ENCODE measurements around the gene ABHD12. TPM values are rescaled to one million over a fixed set of nuclear protein-coding genes. Genes with fewer than 3 reads are reported as not detected.

ABHD12 gene
- total and polyA plus RNA-seq, 2 donors (not counting 1 experiment from before 2014, with no cell fraction given), result 79.1 to 84.6 TPM

- no peaks in the 10 kb centered on the region for H4K20me1 ChIP-seq (ENCODE audit: control insufficient read depth, extremely low read depth, insufficient read depth, low read length)
- no peak for DNase-seq (ENCODE audit: low read depth in 2 of 2)
Observed at GRCh38 chr20:25316506-25317190, 74.0 kb downstream of the ABHD12 start.

GRCh38 chr20:25315418-25316210, 75.0 kb downstream of the ABHD12 start:
- Histone ChIP-seq H3K36me3 (ENCODE audit: control insufficient read depth, insufficient read depth, low read length) (peaks cover 2% of the 10 kb centered on the region), H2AFZ (ENCODE audit: low read length) (no peak overlapping the region), H3K27ac (ENCODE audit: insufficient read depth, low read length) (no peak overlapping the region), H3K9me3 (ENCODE audit: control insufficient read depth, insufficient read depth, low read depth, low read length) (no peaks in the 10 kb centered on the region), H3K4me3 (replicated peaks in 1 of 4; ENCODE audit: control extremely low read depth in 1 of 4, insufficient read depth in 1 of 4, low read depth in 3 of 4, low read length in 4 of 4) (no peak overlapping the region), H3K4me2 (ENCODE audit: extremely low read depth, insufficient read depth, low read length) (no peak overlapping the region), H4K20me1 (ENCODE audit: control insufficient read depth, extremely low read depth, insufficient read depth, low read length) (no peaks in the 10 kb centered on the region), H3K9ac (ENCODE audit: insufficient read depth, low read length) (no peak overlapping the region), H3K27me3 (ENCODE audit: control insufficient read depth, insufficient read depth, low read length) (no peaks in the 10 kb centered on the region), H3K79me2 (ENCODE audit: control insufficient read depth, insufficient read depth, low read length) (peaks cover 3% of the 10 kb centered on the region), H3K4me1 (ENCODE audit: control insufficient read depth, extremely low read depth, insufficient read depth, low read length) (peaks cover 18% of the 10 kb centered on the region)
- TF ChIP-seq EZH2 (IDR thresholded peaks at IDR 0.05; ENCODE audit: low read length, missing control alignments), result no peak
- TF ChIP-seq, protein P1, sequence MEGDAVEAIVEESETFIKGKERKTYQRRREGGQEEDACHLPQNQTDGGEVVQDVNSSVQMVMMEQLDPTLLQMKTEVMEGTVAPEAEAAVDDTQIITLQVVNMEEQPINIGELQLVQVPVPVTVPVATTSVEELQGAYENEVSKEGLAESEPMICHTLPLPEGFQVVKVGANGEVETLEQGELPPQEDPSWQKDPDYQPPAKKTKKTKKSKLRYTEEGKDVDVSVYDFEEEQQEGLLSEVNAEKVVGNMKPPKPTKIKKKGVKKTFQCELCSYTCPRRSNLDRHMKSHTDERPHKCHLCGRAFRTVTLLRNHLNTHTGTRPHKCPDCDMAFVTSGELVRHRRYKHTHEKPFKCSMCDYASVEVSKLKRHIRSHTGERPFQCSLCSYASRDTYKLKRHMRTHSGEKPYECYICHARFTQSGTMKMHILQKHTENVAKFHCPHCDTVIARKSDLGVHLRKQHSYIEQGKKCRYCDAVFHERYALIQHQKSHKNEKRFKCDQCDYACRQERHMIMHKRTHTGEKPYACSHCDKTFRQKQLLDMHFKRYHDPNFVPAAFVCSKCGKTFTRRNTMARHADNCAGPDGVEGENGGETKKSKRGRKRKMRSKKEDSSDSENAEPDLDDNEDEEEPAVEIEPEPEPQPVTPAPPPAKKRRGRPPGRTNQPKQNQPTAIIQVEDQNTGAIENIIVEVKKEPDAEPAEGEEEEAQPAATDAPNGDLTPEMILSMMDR (conservative IDR thresholded peaks at IDR 0.05 in 1 of 2, IDR thresholded peaks at IDR 0.05 in 1 of 2; ENCODE audit: low read depth in 1 of 2, low read length in 2 of 2), result no peak
- DNase-seq (ENCODE audit: low read depth in 2 of 2), result peak in 1 of 2 donors; percentile 74

More at GRCh38 chr20:25316506-25317190, 74.0 kb downstream of the ABHD12 start:
- Histone ChIP-seq H3K9ac (ENCODE audit: insufficient read depth, low read length) (no peak overlapping the region), H3K4me3 (replicated peaks in 1 of 4; ENCODE audit: control extremely low read depth in 1 of 4, insufficient read depth in 1 of 4, low read depth in 3 of 4, low read length in 4 of 4) (no peak overlapping the region), H3K4me2 (ENCODE audit: extremely low read depth, insufficient read depth, low read length) (no peak overlapping the region), H3K9me3 (ENCODE audit: control insufficient read depth, insufficient read depth, low read depth, low read length) (no peaks in the 10 kb centered on the region), H3K36me3 (ENCODE audit: control insufficient read depth, insufficient read depth, low read length) (peaks cover 3% of the 10 kb centered on the region), H2AFZ (ENCODE audit: low read length) (no peak overlapping the region), H3K27ac (ENCODE audit: insufficient read depth, low read length) (no peak overlapping the region), H3K27me3 (ENCODE audit: control insufficient read depth, insufficient read depth, low read length) (no peaks in the 10 kb centered on the region), H3K79me2 (ENCODE audit: control insufficient read depth, insufficient read depth, low read length) (peaks cover 3% of the 10 kb centered on the region), H3K4me1 (ENCODE audit: control insufficient read depth, extremely low read depth, insufficient read depth, low read length) (peaks cover 15% of the 10 kb centered on the region)
- TF ChIP-seq, protein P1 (conservative IDR thresholded peaks at IDR 0.05 in 1 of 2, IDR thresholded peaks at IDR 0.05 in 1 of 2; ENCODE audit: low read depth in 1 of 2, low read length in 2 of 2), result no peak
- TF ChIP-seq EZH2 (IDR thresholded peaks at IDR 0.05; ENCODE audit: low read length, missing control alignments), result no peak
